Osteoblast (primary cell): ENCODE results near the gene DVL1. TPM values are rescaled to one million over a fixed set of nuclear protein-coding genes. Genes with fewer than 3 reads are reported as not detected.
A peak's percentile ranks its signal among the peaks of the same experiment; 100 is the strongest.

Experiments used
- DNase-seq: peaks from one replicate; pipeline ENCODE4 v3.0.0; 2011; ENCODE audit warnings: low spot score, mixed read lengths; ENCODE audit not compliant: insufficient read length; ENCODE audit errors: missing footprints
- H2AFZ ChIP-seq: 2 replicates; pipeline ENCODE4 v1.6.0; 2011; ENCODE audit warnings: mild to moderate bottlenecking, low read length
- H3K27ac ChIP-seq: 2 replicates; pipeline ENCODE4 v1.5.1; 2011; ENCODE audit warnings: mild to moderate bottlenecking, low read depth, low read length, moderate library complexity
- H3K27me3 ChIP-seq: 2 replicates; pipeline ENCODE4 v1.6.0; 2012; ENCODE audit warnings: mild to moderate bottlenecking, control low read depth, inconsistent platforms, low read length, moderate library complexity; ENCODE audit not compliant: insufficient read depth
- H3K36me3 ChIP-seq: 2 replicates; pipeline ENCODE4 v1.5.1; 2011; ENCODE audit warnings: mild to moderate bottlenecking, low read length, control low read depth, moderate library complexity; ENCODE audit not compliant: insufficient read depth
- H3K4me1 ChIP-seq: 2 replicates; pipeline ENCODE4 v1.5.1; 2011; ENCODE audit warnings: mild to moderate bottlenecking, low read length, control low read depth, moderate library complexity; ENCODE audit not compliant: insufficient read depth
- H3K4me2 ChIP-seq: 2 replicates; pipeline ENCODE4 v1.6.0; 2011; ENCODE audit warnings: mild to moderate bottlenecking, low read length; ENCODE audit not compliant: insufficient read depth
- H3K4me3 ChIP-seq: fragments of 200-600 bp; sonication (generic); 3 replicates; pipeline ENCODE4 v1.5.1; 2012; ENCODE audit warnings: mild to moderate bottlenecking, low read length, inconsistent platforms; ENCODE audit not compliant: insufficient read depth
- H3K79me2 ChIP-seq: 2 replicates; pipeline ENCODE4 v1.6.0; 2012; ENCODE audit warnings: mild to moderate bottlenecking, low read length, control low read depth, inconsistent platforms; ENCODE audit not compliant: insufficient read depth
- H3K9me3 ChIP-seq: 2 replicates; pipeline ENCODE4 v1.5.1; 2011; ENCODE audit warnings: low read depth, low read length, control low read depth
- H4K20me1 ChIP-seq: 2 replicates; pipeline ENCODE4 v1.6.0; 2012; ENCODE audit warnings: mild to moderate bottlenecking, low read length, control low read depth; ENCODE audit not compliant: insufficient read depth
- CTCF ChIP-seq: IDR thresholded peaks from 2 replicates; pipeline ENCODE4 v1.5.1; 2011; ENCODE audit warnings: mild to moderate bottlenecking, low read depth, low read length, moderate library complexity; ENCODE audit errors: extremely low read depth
- total RNA-seq: library from RNA; depleted of rRNA; stranded (reverse); fragments of >200 nt; gene quantifications from 2 replicates; pipeline ENCODE4 v1.2.3, GENCODE V29; 2012

The DVL1 gene
- total RNA-seq, 1 donor: 73.5 TPM

GRCh38 chr1:1348420-1349255 lies 580 bp downstream of the DVL1 start:
- H3K4me2 ChIP-seq: peak overlapping the region; percentile 92
- DNase-seq: peak; percentile 96
- H2AFZ ChIP-seq: no peak overlapping the region

DNA sequence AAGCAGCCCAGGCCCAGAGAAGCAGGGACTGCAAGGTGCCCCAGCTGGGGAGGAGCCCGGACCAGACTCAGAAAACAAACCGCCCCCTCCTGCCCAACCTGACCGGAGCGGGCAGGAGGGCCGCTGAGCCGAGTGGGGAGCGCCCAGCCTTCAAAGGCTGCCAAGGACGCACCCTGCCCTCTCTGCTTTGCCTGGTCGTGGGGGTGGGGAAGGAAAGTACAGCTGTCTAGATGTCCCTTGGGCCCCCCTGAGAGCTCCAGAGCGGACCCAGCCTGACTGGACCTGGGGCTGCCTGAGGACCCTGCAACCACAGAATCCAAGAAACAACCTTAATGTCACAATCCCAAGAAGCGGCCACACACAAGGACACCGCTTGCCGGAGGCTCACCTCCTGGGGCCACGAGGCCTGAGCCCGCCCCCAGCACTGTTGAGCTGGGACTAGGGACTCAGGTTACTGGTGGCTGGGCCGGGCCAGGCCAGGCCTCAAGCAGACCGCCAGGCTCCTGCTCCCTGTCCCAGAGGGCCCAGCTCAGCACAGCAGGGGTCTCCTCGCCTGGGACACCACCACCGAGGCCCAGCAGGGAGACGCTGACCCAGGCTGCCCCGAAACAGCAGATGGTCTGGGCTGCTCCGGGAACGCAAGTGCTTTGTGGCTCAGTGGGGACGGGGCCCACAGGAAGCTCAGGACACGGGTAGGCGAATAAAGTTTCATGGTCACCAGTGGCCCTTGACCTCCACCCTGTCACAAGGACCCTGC lies 1.4 kb downstream of the DVL1 start:
- DNase-seq: peak; percentile 96
- H3K79me2 ChIP-seq: peaks cover 64% of the 10 kb centered on the region
- no peak overlapping the region for H2AFZ ChIP-seq

More at GRCh38 chr1:1348420-1349255, 580 bp downstream of the DVL1 start:
- Histone ChIP-seq H3K79me2 (peaks cover 64% of the 10 kb centered on the region), H3K27me3 (no peaks in the 10 kb centered on the region), H4K20me1 (peaks cover 62% of the 10 kb centered on the region), H3K36me3 (peaks cover 18% of the 10 kb centered on the region), H3K4me3 (peak overlapping the region; percentile 82), H3K4me1 (peaks cover 35% of the 10 kb centered on the region), H3K9me3 (no peaks in the 10 kb centered on the region), H3K27ac (peak overlapping the region; percentile 64)
- no peak for TF ChIP-seq CTCF

GRCh38 chr1:1347026-1347595 lies 2.1 kb downstream of the DVL1 start:
- Histone ChIP-seq H3K27me3 (no peaks in the 10 kb centered on the region), H3K27ac (peak overlapping the region; percentile 37), H4K20me1 (peaks cover 57% of the 10 kb centered on the region), H3K4me3 (peak overlapping the region; percentile 82), H2AFZ (no peak overlapping the region), H3K9me3 (no peaks in the 10 kb centered on the region), H3K36me3 (peaks cover 3% of the 10 kb centered on the region), H3K4me2 (peak overlapping the region; percentile 92), H3K4me1 (peaks cover 35% of the 10 kb centered on the region), H3K79me2 (peaks cover 68% of the 10 kb centered on the region)
- peak; percentile 86 for DNase-seq
- TF ChIP-seq CTCF: no peak

More for the DNA sequence above, 1.4 kb downstream of the DVL1 start:
- Histone ChIP-seq H3K36me3 (peaks cover 10% of the 10 kb centered on the region), H3K4me1 (peaks cover 35% of the 10 kb centered on the region), H4K20me1 (peaks cover 57% of the 10 kb centered on the region), H3K4me2 (peak overlapping the region; percentile 92), H3K4me3 (peak overlapping the region; percentile 82), H3K27me3 (no peaks in the 10 kb centered on the region), H3K27ac (peak overlapping the region; percentile 64), H3K9me3 (no peaks in the 10 kb centered on the region)
- no peak for TF ChIP-seq CTCF
